Mucosa of stomach (tissue), 1 donor: ENCODE measurements around the gene TIMM10.

Experiments
- H3K27me3 ChIP-seq: one replicate; pipeline ENCODE4 v1.7.0; 2013; ENCODE audit warnings: mild to moderate bottlenecking, low read length; ENCODE audit not compliant: control insufficient read depth, insufficient read depth
- H3K36me3 ChIP-seq: one replicate; pipeline ENCODE4 v1.7.0; 2013; ENCODE audit warnings: low read length; ENCODE audit not compliant: control insufficient read depth, insufficient read depth
- H3K4me1 ChIP-seq: one replicate; pipeline ENCODE4 v1.7.0; 2013; ENCODE audit warnings: mild to moderate bottlenecking, low read length; ENCODE audit not compliant: control insufficient read depth, insufficient read depth
- H3K4me3 ChIP-seq: one replicate; pipeline ENCODE4 v1.7.0; 2013; ENCODE audit warnings: low read length
- H3K9ac ChIP-seq: one replicate; pipeline ENCODE4 v1.7.0; 2013; ENCODE audit warnings: mild to moderate bottlenecking, low read length, moderate library complexity
- H3K9me3 ChIP-seq: one replicate; pipeline ENCODE4 v1.7.0; 2013; ENCODE audit warnings: mild to moderate bottlenecking, low read length, moderate library complexity; ENCODE audit not compliant: control insufficient read depth
- donor health status: Pancreatic carcinoma.

The TIMM10 gene

DNA sequence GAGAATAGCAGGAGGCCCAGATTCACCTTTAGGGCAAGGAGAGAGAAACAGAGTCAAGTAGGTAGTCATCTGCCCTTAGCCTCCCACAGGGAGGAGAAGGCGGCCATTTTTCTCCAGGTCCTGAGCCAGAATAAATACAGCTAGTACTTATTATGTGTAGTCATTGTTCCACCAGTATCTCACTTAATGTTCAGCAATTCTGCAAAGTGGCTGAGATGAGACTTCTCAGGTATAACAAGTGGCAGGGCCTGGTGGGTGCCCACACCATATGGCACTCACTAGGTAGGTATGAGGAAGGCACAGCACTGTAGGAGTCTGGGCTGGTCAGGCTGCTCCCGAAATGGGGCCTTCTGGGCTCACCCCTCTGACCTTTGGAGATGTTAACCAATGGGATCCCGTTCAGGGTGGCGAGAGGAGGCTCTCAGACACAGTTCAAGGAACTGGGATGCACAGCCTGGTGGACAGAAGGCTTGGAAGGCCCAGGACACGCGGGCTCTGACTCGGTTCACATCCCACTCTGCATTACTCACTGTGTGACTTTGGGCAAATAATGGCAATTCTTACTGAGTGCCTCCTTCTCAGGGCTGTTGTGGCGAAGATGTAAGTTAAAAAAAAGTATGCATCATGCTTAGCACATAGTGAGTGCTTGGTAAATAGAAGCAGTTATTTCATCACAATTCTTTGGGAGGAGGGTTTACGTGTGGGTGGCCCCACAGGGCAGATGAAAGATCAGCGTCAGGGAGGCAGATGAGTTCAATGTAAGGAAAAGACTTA, 45.1 kb downstream of the TIMM10 start:
- Histone ChIP-seq H3K4me3 (no peak overlapping the region), H3K36me3 (no peaks in the 10 kb centered on the region), H3K9me3 (no peaks in the 10 kb centered on the region), H3K27me3 (peaks cover 12% of the 10 kb centered on the region), H3K4me1 (peaks cover 8% of the 10 kb centered on the region), H3K9ac (no peak overlapping the region)

DNA sequence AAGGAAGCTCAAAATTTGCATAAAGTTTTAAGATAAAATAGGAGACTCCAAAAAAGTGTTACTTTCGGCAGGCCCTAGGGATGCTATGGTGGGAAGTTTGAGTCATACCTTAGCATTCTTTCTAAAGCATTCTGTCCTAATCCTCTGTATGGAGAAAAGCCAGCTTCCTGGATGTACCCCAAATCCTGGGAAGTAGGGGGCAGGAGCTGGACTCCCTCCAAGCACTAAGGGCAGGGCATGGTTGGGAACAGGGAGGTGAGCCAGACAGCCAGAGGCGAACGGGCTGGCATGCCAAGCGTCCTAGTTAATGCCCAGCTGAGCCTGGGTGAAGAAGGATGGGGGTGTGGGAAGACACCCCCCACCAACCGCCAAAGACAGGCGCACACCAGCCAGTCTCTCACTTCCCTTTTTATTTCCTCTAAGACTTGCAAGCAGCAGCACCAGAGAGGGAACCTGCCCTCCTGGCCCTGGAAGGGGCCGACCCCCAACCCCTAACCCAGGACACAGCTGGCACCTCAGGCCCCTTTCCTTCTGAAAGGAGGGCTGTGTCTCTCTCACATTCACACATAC, 46.3 kb downstream of the TIMM10 start:
- no peaks in the 10 kb centered on the region for H3K36me3 ChIP-seq
- H3K4me3 ChIP-seq, result no peak overlapping the region
- H3K27me3 ChIP-seq, result peaks cover 12% of the 10 kb centered on the region
- peaks cover 8% of the 10 kb centered on the region for H3K4me1 ChIP-seq
- H3K9me3 ChIP-seq, result no peaks in the 10 kb centered on the region
- H3K9ac ChIP-seq, result no peak overlapping the region

DNA sequence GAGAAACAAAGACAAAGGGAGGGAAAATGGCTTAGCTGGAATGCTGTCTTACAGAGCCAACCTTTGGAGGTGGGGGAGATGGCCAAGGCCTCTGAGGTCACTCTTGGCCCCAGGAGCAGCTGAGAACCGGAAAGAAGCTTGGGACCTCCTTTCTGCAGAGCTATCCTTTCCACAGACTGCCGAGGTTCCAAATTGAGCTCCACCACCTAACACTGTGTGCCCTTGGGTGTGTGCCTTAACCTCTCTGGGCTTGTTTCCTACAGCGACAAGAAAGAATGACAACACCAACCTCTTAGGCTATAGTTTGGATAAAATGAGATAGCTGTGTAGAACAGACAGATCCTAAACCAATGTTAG, 47.0 kb downstream of the TIMM10 start:
- Histone ChIP-seq H3K27me3 (peaks cover 12% of the 10 kb centered on the region), H3K36me3 (no peaks in the 10 kb centered on the region), H3K9ac (no peak overlapping the region), H3K4me3 (no peak overlapping the region), H3K9me3 (no peaks in the 10 kb centered on the region), H3K4me1 (peaks cover 8% of the 10 kb centered on the region)

DNA sequence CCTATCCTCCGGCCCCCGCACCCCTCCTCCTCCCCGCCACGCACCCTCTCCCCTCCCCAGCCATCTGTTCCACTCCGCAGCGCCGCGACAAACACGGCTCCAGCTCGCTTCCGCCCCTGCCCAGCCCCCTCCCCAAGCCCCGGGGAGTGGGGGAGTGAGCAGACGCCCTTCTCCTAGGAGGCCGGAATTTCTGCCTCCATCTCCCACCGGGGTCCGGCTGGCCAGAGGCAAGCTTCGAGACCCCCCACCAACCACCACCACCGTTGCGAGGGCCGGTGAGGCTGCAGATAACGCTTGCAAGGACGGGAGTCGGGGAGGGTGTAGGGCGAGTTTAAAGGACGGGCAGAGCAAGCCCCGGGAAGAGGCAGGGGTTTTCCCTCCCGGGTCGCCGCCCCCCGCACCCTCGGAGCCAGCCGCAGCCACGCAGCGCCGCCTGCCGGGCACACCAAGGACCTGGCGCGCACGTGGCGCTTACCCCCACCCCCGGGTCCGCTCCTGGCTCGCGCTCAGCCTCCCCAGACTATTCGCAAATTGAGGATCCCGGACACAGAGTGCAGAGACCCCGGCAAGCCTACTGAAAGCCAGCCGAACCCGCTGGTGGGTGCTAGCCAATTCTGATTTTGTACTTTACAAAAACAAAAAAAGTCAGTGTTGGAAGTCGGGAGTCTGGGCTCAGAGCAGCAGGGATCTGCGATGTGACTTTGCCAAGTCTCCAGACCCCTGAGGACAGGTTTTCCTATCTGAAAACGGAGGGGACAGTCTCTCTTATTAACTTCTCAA, 47.6 kb downstream of the TIMM10 start:
- no peak overlapping the region for H3K9ac ChIP-seq
- no peak overlapping the region for H3K4me3 ChIP-seq

DNA sequence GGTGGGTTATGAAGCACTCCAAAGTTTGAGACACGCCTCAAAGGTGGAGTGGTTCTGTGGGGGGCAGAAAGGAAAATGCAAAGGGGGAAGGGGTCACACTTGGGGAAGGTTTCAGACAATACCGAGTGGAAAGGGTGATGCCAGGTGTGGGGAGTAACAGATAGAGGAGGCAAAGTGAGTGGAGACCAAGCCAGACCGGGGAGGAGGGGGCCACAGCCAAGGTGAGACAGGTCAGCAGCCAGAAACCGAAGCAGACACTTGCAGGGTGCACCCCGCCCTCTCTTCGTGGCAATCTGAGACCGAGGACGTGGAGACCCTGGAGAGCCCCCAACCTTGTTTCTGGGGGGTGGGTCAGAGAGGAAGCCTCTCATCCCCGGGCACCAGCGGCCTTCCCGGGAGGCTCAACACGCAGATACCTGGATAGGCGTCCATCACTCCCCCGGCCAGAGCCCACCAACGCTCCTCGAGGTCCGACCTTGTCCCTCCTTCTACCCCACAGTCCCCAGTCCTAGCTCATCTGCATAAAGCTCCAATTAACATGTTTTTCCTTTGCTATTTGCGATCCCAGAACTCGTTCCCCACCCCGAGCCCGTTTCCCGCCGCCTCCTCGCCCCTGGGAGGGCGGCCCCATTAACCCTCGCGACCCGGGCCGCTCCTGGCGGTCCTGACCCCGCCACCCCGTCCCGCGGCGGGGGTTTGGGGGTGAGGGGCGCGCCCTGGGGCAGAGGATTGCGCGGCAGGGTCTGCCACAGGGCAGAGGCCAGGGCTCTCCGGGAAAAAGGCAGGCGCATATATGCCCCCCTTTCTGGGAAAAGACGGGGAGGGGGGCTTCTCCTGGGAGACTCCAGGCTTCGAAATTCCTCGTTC, 48.4 kb downstream of the TIMM10 start:
- no peaks in the 10 kb centered on the region for H3K36me3 ChIP-seq
- H3K9me3 ChIP-seq, result no peaks in the 10 kb centered on the region
- H3K27me3 ChIP-seq, result peaks cover 12% of the 10 kb centered on the region
- H3K4me1 ChIP-seq, result peaks cover 20% of the 10 kb centered on the region
- no peak overlapping the region for H3K4me3 ChIP-seq
- H3K9ac ChIP-seq, result no peak overlapping the region

More for the DNA sequence above, 47.6 kb downstream of the TIMM10 start:
- peaks cover 12% of the 10 kb centered on the region for H3K4me1 ChIP-seq
- H3K36me3 ChIP-seq, result no peaks in the 10 kb centered on the region
- H3K27me3 ChIP-seq, result peaks cover 12% of the 10 kb centered on the region
- no peaks in the 10 kb centered on the region for H3K9me3 ChIP-seq

DNA sequence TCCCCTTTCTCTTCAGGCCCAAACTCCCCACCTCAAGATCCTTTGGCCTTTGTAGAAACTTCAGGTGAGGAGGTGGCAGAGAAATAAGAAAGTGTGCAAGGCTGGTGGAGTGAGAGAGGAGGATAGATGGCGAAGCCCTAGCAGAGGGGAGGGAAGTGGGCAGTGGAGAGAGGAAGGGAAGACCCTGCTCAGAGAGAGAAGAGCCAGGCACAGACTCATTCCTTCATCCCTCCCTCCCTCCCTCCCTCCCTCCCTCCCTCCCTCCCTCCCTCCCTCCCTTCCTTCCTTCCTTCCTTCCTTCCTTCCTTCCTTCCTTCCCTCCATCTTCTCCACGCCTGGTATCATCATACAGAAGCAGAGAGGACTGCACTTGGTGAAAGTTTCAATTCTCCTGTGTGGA, 49.2 kb downstream of the TIMM10 start:
- no peaks in the 10 kb centered on the region for H3K9me3 ChIP-seq
- peaks cover 12% of the 10 kb centered on the region for H3K27me3 ChIP-seq
- H3K4me1 ChIP-seq, result peaks cover 28% of the 10 kb centered on the region
- H3K36me3 ChIP-seq, result no peaks in the 10 kb centered on the region
- H3K9ac ChIP-seq, result no peak overlapping the region
- no peak overlapping the region for H3K4me3 ChIP-seq

DNA sequence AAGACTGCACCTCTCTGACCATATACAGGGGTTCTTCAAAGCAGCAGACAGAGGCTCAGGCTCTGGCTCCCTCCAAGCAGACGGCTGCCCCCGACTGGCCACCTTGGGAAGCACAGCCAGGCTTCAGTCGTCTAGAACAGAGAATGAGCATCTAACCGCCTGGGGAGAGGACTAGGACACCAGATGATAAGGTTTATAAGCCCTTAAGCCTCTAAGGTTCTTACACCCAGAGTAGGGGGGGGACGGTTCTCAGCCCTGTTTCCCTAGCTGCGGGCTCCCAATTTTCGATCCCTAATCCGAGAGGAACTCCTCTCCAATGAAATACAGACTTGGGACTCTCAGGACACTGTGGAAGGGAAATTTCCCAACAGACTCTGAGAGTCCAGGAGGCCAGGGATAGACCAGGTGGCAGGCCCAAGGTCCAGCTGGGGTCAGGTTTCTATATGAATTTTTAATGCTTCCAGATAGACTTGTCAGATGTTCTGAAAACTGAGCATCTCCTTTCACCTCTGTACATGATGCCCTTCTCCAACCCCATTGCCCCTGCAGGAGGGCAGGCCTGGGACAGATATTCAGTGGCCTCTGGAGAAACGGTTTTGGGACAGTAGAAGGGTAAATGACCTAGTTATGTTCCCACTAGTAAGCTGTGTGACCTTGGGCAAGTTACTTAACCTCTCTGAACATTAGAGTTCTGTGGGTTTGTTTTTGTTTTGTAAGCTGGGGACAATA, 50.0 kb downstream of the TIMM10 start:
- H3K27me3 ChIP-seq, result peaks cover 12% of the 10 kb centered on the region
- H3K36me3 ChIP-seq, result no peaks in the 10 kb centered on the region
- no peak overlapping the region for H3K4me3 ChIP-seq
- H3K9ac ChIP-seq, result no peak overlapping the region
- peaks cover 36% of the 10 kb centered on the region for H3K4me1 ChIP-seq
- no peaks in the 10 kb centered on the region for H3K9me3 ChIP-seq

DNA sequence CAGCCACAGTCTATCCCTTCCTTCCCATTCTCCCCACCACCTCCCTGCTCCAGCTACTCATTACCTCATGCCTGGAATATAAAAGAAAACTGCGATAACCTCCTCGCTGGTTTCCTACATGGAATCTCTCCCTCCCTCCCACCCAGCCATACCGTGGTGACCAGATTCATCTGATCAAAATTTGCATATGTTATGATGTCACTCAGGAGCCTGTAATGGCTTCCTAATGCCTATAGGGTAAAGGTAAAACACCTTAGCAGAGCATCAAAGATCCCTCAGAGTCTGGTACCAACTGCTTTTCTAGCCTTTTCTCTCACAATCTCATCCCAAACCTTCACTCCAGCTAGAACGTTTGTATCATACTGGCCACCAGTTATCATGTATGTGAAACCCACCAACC, 50.6 kb downstream of the TIMM10 start:
- H3K4me1 ChIP-seq, result peaks cover 39% of the 10 kb centered on the region
- H3K9ac ChIP-seq, result no peak overlapping the region
- no peaks in the 10 kb centered on the region for H3K9me3 ChIP-seq
- no peaks in the 10 kb centered on the region for H3K36me3 ChIP-seq
- peaks cover 15% of the 10 kb centered on the region for H3K27me3 ChIP-seq
- H3K4me3 ChIP-seq, result no peak overlapping the region

DNA sequence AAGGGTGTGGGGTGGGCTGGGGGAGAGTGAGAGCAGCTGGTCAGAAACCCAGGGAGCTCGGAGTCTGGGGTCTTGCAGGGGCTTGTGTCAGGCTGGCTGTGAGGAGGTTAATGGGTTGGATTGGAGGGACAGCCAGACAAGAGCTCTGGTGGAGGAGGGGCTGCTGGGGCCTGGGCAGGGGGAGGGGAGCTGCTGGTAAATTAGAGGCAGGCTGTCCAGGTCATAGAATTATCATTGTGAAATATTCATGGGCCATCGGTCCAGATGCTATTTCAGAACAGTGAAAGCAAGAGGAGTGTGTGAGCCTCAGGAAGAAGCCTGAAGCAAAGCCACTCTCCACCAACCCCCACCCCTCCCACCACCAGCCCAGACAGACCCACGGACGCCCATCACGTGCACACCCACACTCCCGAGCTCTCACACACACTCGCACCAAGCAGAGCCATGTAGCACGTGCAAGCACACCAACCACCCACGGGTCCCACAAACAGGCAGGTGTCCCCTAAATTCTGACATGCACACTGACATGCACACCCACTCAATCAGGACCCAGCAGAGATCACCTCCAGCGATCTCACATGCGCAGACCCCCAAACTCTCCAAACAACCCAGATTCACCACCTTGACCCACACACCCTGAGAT, 51.4 kb downstream of the TIMM10 start:
- peaks cover 45% of the 10 kb centered on the region for H3K4me1 ChIP-seq
- no peaks in the 10 kb centered on the region for H3K9me3 ChIP-seq
- no peaks in the 10 kb centered on the region for H3K36me3 ChIP-seq
- peaks cover 23% of the 10 kb centered on the region for H3K27me3 ChIP-seq
- H3K9ac ChIP-seq, result no peak overlapping the region
- H3K4me3 ChIP-seq, result no peak overlapping the region
